ENCODE results near the gene THPO.
A peak's percentile ranks its signal among the peaks of the same experiment; 100 is the strongest.

THPO gene

GRCh38 chr3:184377882-184378445 is at the start of gene THPO:
TSS of gene THPO (minus strand) at chr3:184378207. CDS start at chr3:184376259, 1,948 bp downstream.
- TF ChIP-seq ARNT (IDR thresholded peaks at IDR 0.05) = no peak
- no peak for TF ChIP-seq ZNF384 (IDR thresholded peaks at IDR 0.05)
- TF ChIP-seq HDGF (IDR thresholded peaks at IDR 0.05; ENCODE audit: borderline replicate concordance) = no peak
- no peak for TF ChIP-seq PKNOX1 (IDR thresholded peaks at IDR 0.05)
- CTCF ChIA-PET = no interaction called here
- POLR2A ChIA-PET = interaction anchor here (1.1 kb wide), 1 partner anchor 14 kb away, joined by 3 read pairs; no protein-coding TSS in a partner anchor
- no peak for DNase-seq (ENCODE audit: extremely low spot score)

GRCh38 chr3:184426691-184427141 is 48.7 kb upstream of the THPO start:
- POLR2A ChIA-PET = no interaction called here
- TF ChIP-seq ZNF384 (IDR thresholded peaks at IDR 0.05) = no peak
- no peak for TF ChIP-seq HDGF (IDR thresholded peaks at IDR 0.05; ENCODE audit: borderline replicate concordance)
- no peak for TF ChIP-seq L3MBTL2 (conservative IDR thresholded peaks at IDR 0.05)
- DNase-seq (ENCODE audit: extremely low spot score) = no peak
- CTCF ChIA-PET = no interaction called here

- ChIA-PET CTCF (no interaction called here), POLR2A (no interaction called here)
- no peak for DNase-seq (ENCODE audit: extremely low spot score)
- TF ChIP-seq ARNT (IDR thresholded peaks at IDR 0.05) (no peak), FOXM1 (IDR thresholded peaks at IDR 0.05; ENCODE audit: borderline replicate concordance) (no peak), SP1 (IDR thresholded peaks at IDR 0.05) (no peak), ZNF384 (IDR thresholded peaks at IDR 0.05) (no peak), PKNOX1 (IDR thresholded peaks at IDR 0.05) (no peak), L3MBTL2 (conservative IDR thresholded peaks at IDR 0.05) (no peak), CTBP1 (IDR thresholded peaks at IDR 0.05; ENCODE audit: borderline replicate concordance) (no peak), FOXK2 (IDR thresholded peaks at IDR 0.05) (no peak)
Measured at GRCh38 chr3:184423561-184423960, 45.6 kb upstream of the THPO start.

GRCh38 chr3:184419171-184419570 is 41.2 kb upstream of the THPO start:
- POLR2A ChIA-PET = no interaction called here
- TF ChIP-seq ZNF384 (IDR thresholded peaks at IDR 0.05) = no peak
- no peak for TF ChIP-seq LEF1 (IDR thresholded peaks at IDR 0.05; ENCODE audit: borderline replicate concordance)
- no peak for TF ChIP-seq TARDBP (IDR thresholded peaks at IDR 0.05)
- TF ChIP-seq HDGF (IDR thresholded peaks at IDR 0.05; ENCODE audit: borderline replicate concordance) = no peak
- TF ChIP-seq SUZ12 (IDR thresholded peaks at IDR 0.05) = no peak
- TF ChIP-seq SP1 (IDR thresholded peaks at IDR 0.05) = no peak
- TF ChIP-seq ARNT (IDR thresholded peaks at IDR 0.05) = no peak
- TF ChIP-seq BHLHE40 (IDR thresholded peaks at IDR 0.05; ENCODE audit: borderline replicate concordance) = no peak
- TF ChIP-seq FOXM1 (IDR thresholded peaks at IDR 0.05; ENCODE audit: borderline replicate concordance) = no peak
- no peak for TF ChIP-seq CTBP1 (IDR thresholded peaks at IDR 0.05; ENCODE audit: borderline replicate concordance)
- no peak for DNase-seq (ENCODE audit: extremely low spot score)
- CTCF ChIA-PET = no interaction called here

- DNase-seq (ENCODE audit: extremely low spot score) = peak; percentile 73
- ChIA-PET CTCF (interaction anchor here (0.6 to 1.2 kb wide), 4 partner anchors 26 to 98 kb away, joined by 3 to 5 read pairs (median 4); no protein-coding TSS in a partner anchor), POLR2A (no interaction called here)
- TF ChIP-seq ZNF384 (IDR thresholded peaks at IDR 0.05) = peak; percentile 95
- peak; percentile 44 for TF ChIP-seq L3MBTL2 (conservative IDR thresholded peaks at IDR 0.05)
- no peak for TF ChIP-seq LEF1 (IDR thresholded peaks at IDR 0.05; ENCODE audit: borderline replicate concordance)
Measured at GRCh38 chr3:184417619-184418327, 39.8 kb upstream of the THPO start.

- TF ChIP-seq ARNT (IDR thresholded peaks at IDR 0.05) (no peak), L3MBTL2 (conservative IDR thresholded peaks at IDR 0.05) (no peak), SP1 (IDR thresholded peaks at IDR 0.05) (no peak), PKNOX1 (IDR thresholded peaks at IDR 0.05) (no peak), NFRKB (IDR thresholded peaks at IDR 0.05) (no peak), HDGF (IDR thresholded peaks at IDR 0.05; ENCODE audit: borderline replicate concordance) (no peak), ZNF384 (IDR thresholded peaks at IDR 0.05) (no peak), FOXM1 (IDR thresholded peaks at IDR 0.05; ENCODE audit: borderline replicate concordance) (no peak), TARDBP (IDR thresholded peaks at IDR 0.05) (no peak), SUZ12 (IDR thresholded peaks at IDR 0.05) (no peak)
- CTCF ChIA-PET = no interaction called here
- no peak for DNase-seq (ENCODE audit: extremely low spot score)
Measured at GRCh38 chr3:184415203-184415490, 37.1 kb upstream of the THPO start.

GRCh38 chr3:184414418-184415202 is 36.6 kb upstream of the THPO start:
- CTCF ChIA-PET = no interaction called here
- TF ChIP-seq L3MBTL2 (conservative IDR thresholded peaks at IDR 0.05) (no peak), FOXK2 (IDR thresholded peaks at IDR 0.05) (no peak)
- no peak for DNase-seq (ENCODE audit: extremely low spot score)
- POLR2A ChIA-PET = no interaction called here

More at GRCh38 chr3:184415203-184415490, 37.1 kb upstream of the THPO start:
- POLR2A ChIA-PET = no interaction called here
